GM23338 (cell line): ENCODE measurements around the gene ELMOD3.

Source experiments
- CREB1 ChIP-seq: fragments of 250-450 bp; sonication (Bioruptor Pico); IDR thresholded peaks from 2 replicates; pipeline ENCODE4 v1.5.0; 2020; ENCODE audit warnings: low read depth, mild to moderate bottlenecking, moderate library complexity
- EZH2 ChIP-seq: fragments of 200-600 bp; sonication (generic); IDR thresholded peaks from one replicate; pipeline ENCODE4 v1.8.0; 2017; ENCODE audit warnings: antibody characterized with exemption, mild to moderate bottlenecking, low read depth; ENCODE audit not compliant: unreplicated experiment
- EZH2phosphoT487 ChIP-seq: fragments of 200-600 bp; sonication (generic); IDR thresholded peaks from one replicate; pipeline ENCODE4 v1.8.1; 2018; ENCODE audit warnings: antibody characterized with exemption; ENCODE audit not compliant: unreplicated experiment
- NANOG ChIP-seq: IDR thresholded peaks from 2 replicates; pipeline ENCODE4 v1.6.1; 2016; ENCODE audit warnings: antibody characterized with exemption, borderline replicate concordance
- POLR2AphosphoS5 ChIP-seq: IDR thresholded peaks from 2 replicates; pipeline ENCODE4 v1.6.1; 2016; ENCODE audit warnings: antibody characterized with exemption, low read depth
- STAT1 ChIP-seq: IDR thresholded peaks from one replicate; pipeline ENCODE4 v1.6.1; 2016; ENCODE audit warnings: antibody characterized with exemption; ENCODE audit not compliant: unreplicated experiment
- ZNF114 ChIP-seq: fragments of 250-450 bp; sonication (Bioruptor Pico); IDR thresholded peaks from 2 replicates; pipeline ENCODE4 v1.5.0; 2020; ENCODE audit warnings: mild to moderate bottlenecking, moderate library complexity
- ZNF331 ChIP-seq: fragments of 250-450 bp; sonication (Bioruptor Pico); IDR thresholded peaks from 2 replicates; pipeline ENCODE4 v1.5.0; 2020; ENCODE audit warnings: low read depth, mild to moderate bottlenecking, moderate library complexity
- TF ChIP-seq, protein P1 (sequence below), 2 experiments: fragments of 200-600 bp in 1 of 2; sonication (generic) in 1 of 2; conservative IDR thresholded peaks; 2 replicates each; pipeline versions ENCODE4 v1.5.1 to v1.6.1; 2016 to 2017; ENCODE audit warnings: antibody characterized with exemption in 2 of 2, low read depth in 2 of 2, mild to moderate bottlenecking in 2 of 2, moderate library complexity in 1 of 2

GRCh38 chr2:85396531-85397470 lies 42.2 kb downstream of the ELMOD3 start:
- TF ChIP-seq, protein P1, sequence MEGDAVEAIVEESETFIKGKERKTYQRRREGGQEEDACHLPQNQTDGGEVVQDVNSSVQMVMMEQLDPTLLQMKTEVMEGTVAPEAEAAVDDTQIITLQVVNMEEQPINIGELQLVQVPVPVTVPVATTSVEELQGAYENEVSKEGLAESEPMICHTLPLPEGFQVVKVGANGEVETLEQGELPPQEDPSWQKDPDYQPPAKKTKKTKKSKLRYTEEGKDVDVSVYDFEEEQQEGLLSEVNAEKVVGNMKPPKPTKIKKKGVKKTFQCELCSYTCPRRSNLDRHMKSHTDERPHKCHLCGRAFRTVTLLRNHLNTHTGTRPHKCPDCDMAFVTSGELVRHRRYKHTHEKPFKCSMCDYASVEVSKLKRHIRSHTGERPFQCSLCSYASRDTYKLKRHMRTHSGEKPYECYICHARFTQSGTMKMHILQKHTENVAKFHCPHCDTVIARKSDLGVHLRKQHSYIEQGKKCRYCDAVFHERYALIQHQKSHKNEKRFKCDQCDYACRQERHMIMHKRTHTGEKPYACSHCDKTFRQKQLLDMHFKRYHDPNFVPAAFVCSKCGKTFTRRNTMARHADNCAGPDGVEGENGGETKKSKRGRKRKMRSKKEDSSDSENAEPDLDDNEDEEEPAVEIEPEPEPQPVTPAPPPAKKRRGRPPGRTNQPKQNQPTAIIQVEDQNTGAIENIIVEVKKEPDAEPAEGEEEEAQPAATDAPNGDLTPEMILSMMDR (conservative IDR thresholded peaks at IDR 0.05; ENCODE audit: low read depth in 2 of 2) = no peak
- TF ChIP-seq EZH2 = no peak
- TF ChIP-seq EZH2phosphoT487 = no peak
- no peak for TF ChIP-seq CREB1 (CRISPR knock-in tag)
- no peak for TF ChIP-seq POLR2AphosphoS5
- TF ChIP-seq STAT1 = no peak
- no peak for TF ChIP-seq ZNF114
- no peak for TF ChIP-seq ZNF331 (CRISPR knock-in tag)
- TF ChIP-seq NANOG = no peak
